GM12878 (cell line): ENCODE data around the gene SIVA1. TPM values are rescaled to one million over a fixed set of nuclear protein-coding genes. Genes with fewer than 3 reads are reported as not detected.

ENCODE experiments used
- ATF2 ChIP-seq: IDR thresholded peaks from 2 replicates; pipeline ENCODE4 v1.6.1; 2012; ENCODE audit warnings: low read length, inconsistent platforms
- BRCA1 ChIP-seq: IDR thresholded peaks from 2 replicates; pipeline ENCODE4 v1.6.1; 2011; ENCODE audit warnings: low read depth, low read length, improper control_type of control experiment
- CEBPB ChIP-seq, 2 experiments: fragments of 150-350 bp in 1 of 2; IDR thresholded peaks; 2 replicates each; pipeline ENCODE4 v1.6.1; 2012 to 2014; ENCODE audit warnings: low read depth in 2 of 2, low read length in 2 of 2, borderline replicate concordance in 1 of 2, inconsistent platforms in 1 of 2
- E2F8 ChIP-seq: fragments of 450-650 bp; IDR thresholded peaks from 2 replicates; pipeline ENCODE4 v1.6.1; 2018; ENCODE audit warnings: mild to moderate bottlenecking, low read depth, moderate library complexity; ENCODE audit not compliant: partially characterized antibody
- HDAC2 ChIP-seq: fragments of 200-600 bp; sonication (generic); IDR thresholded peaks from 2 replicates; pipeline ENCODE4 v1.6.1; 2017
- KAT2A ChIP-seq: conservative IDR thresholded peaks from 2 replicates; pipeline ENCODE4 v1.6.1; 2011; ENCODE audit warnings: low read depth, low read length; ENCODE audit not compliant: control insufficient read depth
- MEF2B ChIP-seq: fragments of 450-650 bp; IDR thresholded peaks from 2 replicates; pipeline ENCODE4 v1.6.1; 2018; ENCODE audit warnings: mild to moderate bottlenecking, moderate library complexity; ENCODE audit not compliant: partially characterized antibody, poor library complexity, severe bottlenecking
- MXI1 ChIP-seq: fragments of 150-350 bp; IDR thresholded peaks from 2 replicates; pipeline ENCODE4 v1.6.1; 2011; ENCODE audit warnings: low read depth, mild to moderate bottlenecking, inconsistent platforms, low read length, improper control_type of control experiment
- NR2C1 ChIP-seq: fragments of 450-650 bp; IDR thresholded peaks from 2 replicates; pipeline ENCODE4 v1.6.1; 2017; ENCODE audit warnings: antibody characterized with exemption, mild to moderate bottlenecking, moderate library complexity
- NRF1 ChIP-seq: conservative IDR thresholded peaks from 2 replicates; pipeline ENCODE4 v1.6.1; 2011; ENCODE audit warnings: mild to moderate bottlenecking, low read depth, low read length, improper control_type of control experiment
- PAX5 ChIP-seq: IDR thresholded peaks from 2 replicates; pipeline ENCODE4 v1.6.1; 2011; ENCODE audit warnings: low read depth, low read length, borderline replicate concordance
- RFX5 ChIP-seq: IDR thresholded peaks from 2 replicates; pipeline ENCODE4 v1.6.1; 2011; ENCODE audit warnings: low read depth, low read length, improper control_type of control experiment
- TAF1 ChIP-seq: IDR thresholded peaks from 2 replicates; pipeline ENCODE4 v1.6.1; 2011; ENCODE audit warnings: mild to moderate bottlenecking, low read depth, low read length, borderline replicate concordance
- TCF3 ChIP-seq: IDR thresholded peaks from 2 replicates; pipeline ENCODE4 v1.6.1; 2012; ENCODE audit warnings: low read depth, mild to moderate bottlenecking, low read length, borderline replicate concordance; ENCODE audit not compliant: insufficient read depth
- ZNF207 ChIP-seq: fragments of 450-650 bp; IDR thresholded peaks from 2 replicates; pipeline ENCODE4 v1.6.1; 2014; ENCODE audit warnings: antibody characterized with exemption, mild to moderate bottlenecking, borderline replicate concordance
- ZNF217 ChIP-seq: fragments of 450-650 bp; IDR thresholded peaks from 2 replicates; pipeline ENCODE4 v1.6.1; 2017; ENCODE audit warnings: antibody characterized with exemption, mild to moderate bottlenecking
- ZNF622 ChIP-seq: fragments of 450-650 bp; IDR thresholded peaks from 2 replicates; pipeline ENCODE4 v1.6.1; 2017; ENCODE audit warnings: mild to moderate bottlenecking, inconsistent platforms
- polyA plus RNA-seq, 11 experiments: library from polyadenylated mRNA; depleted of rRNA in 4 of 11; unstranded in 6 of 11; stranded (reverse) in 5 of 11; fragments of >200 nt; fragmentation: Nextera tagmentation in 4 of 11; fragmentation: Illumina TruSeq in 1 of 11; extraction: Ambion mirVana in 4 of 11; extraction: Trizol in 1 of 11; gene quantifications; 1 replicate in 1 of 11; 2 replicates in 10 of 11; pipeline versions ENCODE4 v1.2.1 to v1.2.3, GENCODE V29; 2011 to 2016; ENCODE audit warnings: inconsistent platforms in 2 of 11, missing spikeins in 2 of 11, low read depth in 1 of 11
- total RNA-seq, 4 experiments: library from RNA; depleted of rRNA in 3 of 4; stranded (reverse); fragments of >200 nt in 3 of 4; fragmentation: Illumina TruSeq in 1 of 4; extraction: Trizol in 1 of 4; gene quantifications; 2 replicates each; pipeline versions ENCODE4 v1.2.1 to v1.2.3, GENCODE V29; 2013 to 2021
- TF ChIP-seq, protein P1 (sequence below): fragments of 150-350 bp; IDR thresholded peaks from 2 replicates; pipeline ENCODE4 v1.6.1; 2016; ENCODE audit warnings: low read depth, low read length

The SIVA1 gene
- total and polyA plus RNA-seq, 10 of the 15 experiments (the other 5 are each of a cell fraction or from before 2014, with no cell fraction given) = 4.6 to 282 (median 106) TPM

DNA sequence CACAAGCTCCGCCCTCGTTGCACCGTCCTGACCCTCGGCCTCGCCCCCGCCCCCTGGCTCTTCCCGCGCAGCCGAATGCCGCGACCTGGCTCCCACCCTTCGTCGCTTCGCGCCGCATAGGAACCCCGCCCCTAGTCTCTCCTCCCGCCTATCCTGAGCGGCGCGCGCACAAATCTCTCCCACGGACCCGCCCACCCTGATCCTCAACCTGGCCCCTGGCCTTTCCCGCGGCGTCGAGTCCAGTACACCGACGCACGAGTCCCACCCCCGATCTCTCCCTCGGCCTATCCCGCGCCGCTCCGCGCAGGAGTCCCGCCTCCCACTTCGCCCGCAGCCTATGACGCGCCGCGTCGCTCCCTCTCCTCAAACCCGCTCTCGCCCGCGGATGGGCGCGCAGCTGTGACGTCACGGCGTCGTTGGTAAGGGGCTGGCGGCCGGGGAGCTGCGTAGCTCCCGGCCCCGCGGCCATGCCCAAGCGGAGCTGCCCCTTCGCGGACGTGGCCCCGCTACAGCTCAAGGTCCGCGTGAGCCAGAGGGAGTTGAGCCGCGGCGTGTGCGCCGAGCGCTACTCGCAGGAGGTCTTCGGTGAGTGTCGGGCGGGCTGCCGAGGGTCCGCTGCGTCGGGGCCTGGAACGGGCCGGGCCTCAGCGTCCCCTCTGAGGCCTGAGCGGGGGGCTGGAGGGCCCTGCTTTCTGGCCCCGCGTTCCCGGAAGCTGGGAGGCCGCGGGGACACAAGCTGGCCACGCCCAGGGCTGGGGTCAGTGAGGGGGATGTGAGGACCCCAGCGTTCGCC is at the start of gene SIVA1 (continued):
- TF ChIP-seq E2F8 (peak; percentile 76), NR2C1 (no peak; the same call in 1 of the 2 replicates), HDAC2 (no peak), ATF2 (no peak), ZNF217 (no peak), KAT2A (no peak), BRCA1 (peak; percentile 59; the same call in 1 of the 2 replicates), TAF1 (peak; percentile 58; the same call in 1 of the 2 replicates), MXI1 (peak; percentile 82), ZNF207 (peak; percentile 78), ZNF622 (no peak), TCF3 (no peak), PAX5 (peak; percentile 25; the same call in 1 of the 2 replicates), CEBPB (IDR thresholded peaks at IDR 0.05; ENCODE audit: borderline replicate concordance in 1 of 2, low read depth in 2 of 2, low read length in 2 of 2) (no peak), NRF1 (peak; percentile 32), RFX5 (peak; percentile 69), MEF2B (no peak)
- TF ChIP-seq, protein P1, sequence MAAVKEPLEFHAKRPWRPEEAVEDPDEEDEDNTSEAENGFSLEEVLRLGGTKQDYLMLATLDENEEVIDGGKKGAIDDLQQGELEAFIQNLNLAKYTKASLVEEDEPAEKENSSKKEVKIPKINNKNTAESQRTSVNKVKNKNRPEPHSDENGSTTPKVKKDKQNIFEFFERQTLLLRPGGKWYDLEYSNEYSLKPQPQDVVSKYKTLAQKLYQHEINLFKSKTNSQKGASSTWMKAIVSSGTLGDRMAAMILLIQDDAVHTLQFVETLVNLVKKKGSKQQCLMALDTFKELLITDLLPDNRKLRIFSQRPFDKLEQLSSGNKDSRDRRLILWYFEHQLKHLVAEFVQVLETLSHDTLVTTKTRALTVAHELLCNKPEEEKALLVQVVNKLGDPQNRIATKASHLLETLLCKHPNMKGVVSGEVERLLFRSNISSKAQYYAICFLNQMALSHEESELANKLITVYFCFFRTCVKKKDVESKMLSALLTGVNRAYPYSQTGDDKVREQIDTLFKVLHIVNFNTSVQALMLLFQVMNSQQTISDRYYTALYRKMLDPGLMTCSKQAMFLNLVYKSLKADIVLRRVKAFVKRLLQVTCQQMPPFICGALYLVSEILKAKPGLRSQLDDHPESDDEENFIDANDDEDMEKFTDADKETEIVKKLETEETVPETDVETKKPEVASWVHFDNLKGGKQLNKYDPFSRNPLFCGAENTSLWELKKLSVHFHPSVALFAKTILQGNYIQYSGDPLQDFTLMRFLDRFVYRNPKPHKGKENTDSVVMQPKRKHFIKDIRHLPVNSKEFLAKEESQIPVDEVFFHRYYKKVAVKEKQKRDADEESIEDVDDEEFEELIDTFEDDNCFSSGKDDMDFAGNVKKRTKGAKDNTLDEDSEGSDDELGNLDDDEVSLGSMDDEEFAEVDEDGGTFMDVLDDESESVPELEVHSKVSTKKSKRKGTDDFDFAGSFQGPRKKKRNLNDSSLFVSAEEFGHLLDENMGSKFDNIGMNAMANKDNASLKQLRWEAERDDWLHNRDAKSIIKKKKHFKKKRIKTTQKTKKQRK = peak; percentile 79
